ENCODE measurements around the gene ASPN.

The ASPN gene

DNA sequence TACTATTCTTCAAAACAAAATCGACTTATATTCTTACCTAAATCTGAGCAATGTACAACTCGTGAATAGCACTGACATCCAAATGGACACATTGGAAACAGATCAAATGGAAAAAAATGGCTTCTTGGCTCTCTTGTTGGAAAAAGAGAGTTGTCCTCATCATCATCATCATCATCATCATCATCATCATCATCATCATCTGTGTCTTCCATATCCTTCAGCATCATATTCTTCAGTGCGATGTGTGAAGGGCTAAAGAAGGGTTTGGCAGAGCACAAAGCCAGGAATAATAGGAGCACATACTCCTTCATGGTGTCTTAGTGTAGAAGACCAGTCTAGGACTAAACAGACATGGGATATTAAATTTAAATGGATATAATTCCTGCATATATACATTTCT is 7.7 kb downstream of the ASPN start:
- Histone ChIP-seq H3K27me3 (ENCODE audit: insufficient read depth, insufficient read length) (no peaks in the 10 kb centered on the region), H3K4me3 (ENCODE audit: insufficient read length, low read depth) (no peak overlapping the region), H3K9me3 (ENCODE audit: insufficient read depth, low read length) (no peaks in the 10 kb centered on the region), H3K4me1 (ENCODE audit: insufficient read depth, insufficient read length) (no peaks in the 10 kb centered on the region), H3K36me3 (ENCODE audit: insufficient read depth, insufficient read length, low read length) (no peaks in the 10 kb centered on the region), H3K9ac (ENCODE audit: insufficient read length, low read depth) (no peak overlapping the region)
- TF ChIP-seq SUZ12 (IDR thresholded peaks at IDR 0.05; ENCODE audit: extremely low read depth, insufficient read depth, insufficient read length) (no peak), YY1 (IDR thresholded peaks at IDR 0.05; ENCODE audit: insufficient read depth, insufficient read length) (no peak), ZNF274 (IDR thresholded peaks at IDR 0.05; ENCODE audit: low read depth, low read length) (no peak)
- no peak for DNase-seq (ENCODE audit: low read depth, low spot score)

GRCh38 chr9:92468206-92468605 is 14.1 kb downstream of the ASPN start:
- H3K4me1 ChIP-seq (ENCODE audit: insufficient read depth, insufficient read length) = no peaks in the 10 kb centered on the region
- TF ChIP-seq ZNF274 (IDR thresholded peaks at IDR 0.05; ENCODE audit: low read depth, low read length) = no peak
- TF ChIP-seq SUZ12 (IDR thresholded peaks at IDR 0.05; ENCODE audit: extremely low read depth, insufficient read depth, insufficient read length) = no peak
- TF ChIP-seq YY1 (IDR thresholded peaks at IDR 0.05; ENCODE audit: insufficient read depth, insufficient read length) = no peak
- no peaks in the 10 kb centered on the region for H3K36me3 ChIP-seq (ENCODE audit: insufficient read depth, insufficient read length, low read length)
- no peak overlapping the region for H3K4me3 ChIP-seq (ENCODE audit: insufficient read length, low read depth)
- no peaks in the 10 kb centered on the region for H3K27me3 ChIP-seq (ENCODE audit: insufficient read depth, insufficient read length)
- H3K9me3 ChIP-seq (ENCODE audit: insufficient read depth, low read length) = no peaks in the 10 kb centered on the region
- DNase-seq (ENCODE audit: low read depth, low spot score) = no peak
- no peak overlapping the region for H3K9ac ChIP-seq (ENCODE audit: insufficient read length, low read depth)

- no peak for DNase-seq (ENCODE audit: low read depth, low spot score)
Observed at GRCh38 chr9:92467511-92467910, 14.8 kb downstream of the ASPN start.

DNA sequence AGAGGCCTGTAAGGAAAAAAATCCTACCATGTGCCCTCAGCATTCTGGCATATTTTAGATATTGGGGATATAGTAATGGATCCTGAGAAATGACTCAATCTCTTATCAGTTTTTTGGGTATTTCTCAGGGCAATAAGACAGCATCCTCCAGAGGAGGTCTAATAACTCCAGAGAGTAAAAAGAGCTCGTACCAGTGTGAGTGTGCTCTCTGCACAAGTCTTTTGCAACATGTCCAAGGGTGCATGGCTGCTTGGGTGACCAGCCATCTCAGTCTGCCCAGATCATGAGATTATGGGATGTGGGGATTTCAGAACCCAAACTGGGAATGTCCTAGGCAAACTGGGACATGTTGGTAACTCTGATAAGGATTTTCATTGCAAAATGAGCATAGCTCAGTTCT is 15.3 kb downstream of the ASPN start:
- TF ChIP-seq ZNF274 (IDR thresholded peaks at IDR 0.05; ENCODE audit: low read depth, low read length) (no peak), SUZ12 (IDR thresholded peaks at IDR 0.05; ENCODE audit: extremely low read depth, insufficient read depth, insufficient read length) (no peak), YY1 (IDR thresholded peaks at IDR 0.05; ENCODE audit: insufficient read depth, insufficient read length) (no peak)
- Histone ChIP-seq H3K27me3 (ENCODE audit: insufficient read depth, insufficient read length) (no peaks in the 10 kb centered on the region), H3K9me3 (ENCODE audit: insufficient read depth, low read length) (no peaks in the 10 kb centered on the region), H3K4me3 (ENCODE audit: insufficient read length, low read depth) (no peak overlapping the region), H3K9ac (ENCODE audit: insufficient read length, low read depth) (no peak overlapping the region), H3K36me3 (ENCODE audit: insufficient read depth, insufficient read length, low read length) (no peaks in the 10 kb centered on the region), H3K4me1 (ENCODE audit: insufficient read depth, insufficient read length) (no peaks in the 10 kb centered on the region)
- DNase-seq (ENCODE audit: low read depth, low spot score) = no peak

More at GRCh38 chr9:92467511-92467910, 14.8 kb downstream of the ASPN start:
- no peaks in the 10 kb centered on the region for H3K27me3 ChIP-seq (ENCODE audit: insufficient read depth, insufficient read length)
- no peak overlapping the region for H3K9ac ChIP-seq (ENCODE audit: insufficient read length, low read depth)
- H3K9me3 ChIP-seq (ENCODE audit: insufficient read depth, low read length) = no peaks in the 10 kb centered on the region
- no peaks in the 10 kb centered on the region for H3K4me1 ChIP-seq (ENCODE audit: insufficient read depth, insufficient read length)
- TF ChIP-seq YY1 (IDR thresholded peaks at IDR 0.05; ENCODE audit: insufficient read depth, insufficient read length) = no peak
- no peak overlapping the region for H3K4me3 ChIP-seq (ENCODE audit: insufficient read length, low read depth)
- H3K36me3 ChIP-seq (ENCODE audit: insufficient read depth, insufficient read length, low read length) = no peaks in the 10 kb centered on the region

DNA sequence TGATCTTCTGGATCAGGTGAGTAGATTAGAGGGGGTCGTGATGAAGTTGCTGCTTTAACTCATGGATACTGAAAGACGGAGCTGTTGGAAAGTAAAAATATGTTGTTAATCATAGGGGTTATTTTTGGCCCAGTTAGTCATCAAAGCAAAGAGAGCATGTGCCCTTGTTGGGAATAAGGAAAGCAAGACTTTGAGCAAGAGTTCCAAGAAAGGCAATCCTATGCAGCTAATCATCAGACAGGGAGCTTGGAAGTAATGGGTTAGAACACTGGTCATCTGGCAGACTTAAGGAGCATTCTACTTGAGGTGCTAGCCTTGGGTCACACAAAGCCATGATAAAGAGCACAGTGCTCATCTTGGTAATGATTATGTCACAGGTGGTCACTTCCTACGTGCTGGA is 18.3 kb downstream of the ASPN start:
- Histone ChIP-seq H3K4me1 (ENCODE audit: insufficient read depth, insufficient read length) (no peaks in the 10 kb centered on the region), H3K4me3 (ENCODE audit: insufficient read length, low read depth) (no peak overlapping the region), H3K9ac (ENCODE audit: insufficient read length, low read depth) (no peak overlapping the region), H3K9me3 (ENCODE audit: insufficient read depth, low read length) (no peaks in the 10 kb centered on the region), H3K27me3 (ENCODE audit: insufficient read depth, insufficient read length) (no peaks in the 10 kb centered on the region), H3K36me3 (ENCODE audit: insufficient read depth, insufficient read length, low read length) (no peaks in the 10 kb centered on the region)
- DNase-seq (ENCODE audit: low read depth, low spot score) = no peak
- TF ChIP-seq SUZ12 (IDR thresholded peaks at IDR 0.05; ENCODE audit: extremely low read depth, insufficient read depth, insufficient read length) (no peak), ZNF274 (IDR thresholded peaks at IDR 0.05; ENCODE audit: low read depth, low read length) (no peak), YY1 (IDR thresholded peaks at IDR 0.05; ENCODE audit: insufficient read depth, insufficient read length) (no peak)

DNA sequence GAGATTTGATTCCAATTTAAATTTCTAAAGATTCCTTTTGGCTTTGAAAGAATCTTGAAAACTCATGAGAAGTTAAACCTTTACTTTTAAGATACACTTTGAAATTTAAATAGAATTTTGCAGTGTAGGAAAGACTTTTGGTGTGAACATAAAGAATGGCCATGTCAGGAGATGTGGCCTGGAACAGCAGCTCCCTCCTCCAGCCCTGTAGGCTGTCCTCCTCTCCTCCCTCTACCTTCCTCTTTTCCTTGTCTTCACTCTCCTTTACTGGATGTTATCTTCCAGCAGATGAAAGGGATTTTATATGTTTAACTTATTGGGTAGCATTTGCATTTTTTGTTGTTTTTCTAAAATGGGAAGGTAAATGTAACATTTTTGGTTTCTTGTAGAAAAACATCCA is 18.9 kb downstream of the ASPN start:
- Histone ChIP-seq H3K4me1 (ENCODE audit: insufficient read depth, insufficient read length) (no peaks in the 10 kb centered on the region), H3K9me3 (ENCODE audit: insufficient read depth, low read length) (no peaks in the 10 kb centered on the region), H3K9ac (ENCODE audit: insufficient read length, low read depth) (no peak overlapping the region), H3K36me3 (ENCODE audit: insufficient read depth, insufficient read length, low read length) (no peaks in the 10 kb centered on the region), H3K4me3 (ENCODE audit: insufficient read length, low read depth) (no peak overlapping the region), H3K27me3 (ENCODE audit: insufficient read depth, insufficient read length) (no peaks in the 10 kb centered on the region)
- DNase-seq (ENCODE audit: low read depth, low spot score) = no peak
- no peak for TF ChIP-seq YY1 (IDR thresholded peaks at IDR 0.05; ENCODE audit: insufficient read depth, insufficient read length)
- no peak for TF ChIP-seq SUZ12 (IDR thresholded peaks at IDR 0.05; ENCODE audit: extremely low read depth, insufficient read depth, insufficient read length)
- TF ChIP-seq ZNF274 (IDR thresholded peaks at IDR 0.05; ENCODE audit: low read depth, low read length) = no peak

- Histone ChIP-seq H3K9ac (ENCODE audit: insufficient read length, low read depth) (no peak overlapping the region), H3K27me3 (ENCODE audit: insufficient read depth, insufficient read length) (no peaks in the 10 kb centered on the region), H3K9me3 (ENCODE audit: insufficient read depth, low read length) (no peaks in the 10 kb centered on the region), H3K4me1 (ENCODE audit: insufficient read depth, insufficient read length) (no peaks in the 10 kb centered on the region), H3K4me3 (ENCODE audit: insufficient read length, low read depth) (no peak overlapping the region), H3K36me3 (ENCODE audit: insufficient read depth, insufficient read length, low read length) (no peaks in the 10 kb centered on the region)
- no peak for DNase-seq (ENCODE audit: low read depth, low spot score)
- no peak for TF ChIP-seq ZNF274 (IDR thresholded peaks at IDR 0.05; ENCODE audit: low read depth, low read length)
- TF ChIP-seq SUZ12 (IDR thresholded peaks at IDR 0.05; ENCODE audit: extremely low read depth, insufficient read depth, insufficient read length) = no peak
- no peak for TF ChIP-seq YY1 (IDR thresholded peaks at IDR 0.05; ENCODE audit: insufficient read depth, insufficient read length)
Observed at GRCh38 chr9:92457576-92457975, 24.7 kb downstream of the ASPN start.

DNA sequence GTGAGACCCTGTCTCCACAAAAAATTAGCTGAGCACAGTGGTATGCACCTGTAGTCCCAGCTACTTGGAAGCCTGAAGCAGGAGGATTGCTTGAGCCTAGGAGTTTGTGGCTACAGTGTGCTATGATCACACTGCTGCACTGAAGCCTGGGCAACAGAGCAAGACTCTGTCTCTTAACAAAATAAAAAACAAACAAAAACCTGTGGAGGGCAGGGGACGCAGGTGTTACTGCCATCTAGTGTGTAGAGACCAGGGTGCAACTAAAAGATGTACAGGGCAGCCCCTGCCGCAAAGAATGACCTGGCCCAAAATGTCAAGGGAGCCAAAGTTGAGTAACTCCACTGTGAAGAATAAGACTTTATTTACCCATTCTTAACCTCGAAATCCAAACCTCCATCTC is 27.1 kb downstream of the ASPN start:
- H3K9ac ChIP-seq (ENCODE audit: insufficient read length, low read depth) = no peak overlapping the region
- peak; percentile 13 for DNase-seq (ENCODE audit: low read depth, low spot score)
- TF ChIP-seq ZNF274 (IDR thresholded peaks at IDR 0.05; ENCODE audit: low read depth, low read length) (no peak), YY1 (IDR thresholded peaks at IDR 0.05; ENCODE audit: insufficient read depth, insufficient read length) (no peak), SUZ12 (IDR thresholded peaks at IDR 0.05; ENCODE audit: extremely low read depth, insufficient read depth, insufficient read length) (no peak)

More for the DNA sequence above, 27.1 kb downstream of the ASPN start:
- no peaks in the 10 kb centered on the region for H3K27me3 ChIP-seq (ENCODE audit: insufficient read depth, insufficient read length)
- no peaks in the 10 kb centered on the region for H3K4me1 ChIP-seq (ENCODE audit: insufficient read depth, insufficient read length)
- no peaks in the 10 kb centered on the region for H3K9me3 ChIP-seq (ENCODE audit: insufficient read depth, low read length)
- no peaks in the 10 kb centered on the region for H3K36me3 ChIP-seq (ENCODE audit: insufficient read depth, insufficient read length, low read length)
- H3K4me3 ChIP-seq (ENCODE audit: insufficient read length, low read depth) = no peak overlapping the region

Measured in NT2/D1 (cell line).